HG03064 (cell line): Measurements from ENCODE around the gene TUBGCP6.
A peak's percentile ranks its signal among the peaks of the same experiment; 100 is the strongest.
"Not testable (repeated sequence)": the region's sequence is repeated elsewhere in the genome, so short reads cannot be mapped to it uniquely, and the experiment has no call there.

Source experiments
- ATAC-seq: cut with Tn5 transposase; IDR thresholded peaks from one replicate; pipeline ENCODE4 v1.9.1; 2021; ENCODE audit warnings: low read depth; ENCODE audit not compliant: unreplicated experiment

The TUBGCP6 gene

GRCh38 chr22:50213263-50213662 is 31.6 kb downstream of the TUBGCP6 start:
- ATAC-seq, result no peak

DNA sequence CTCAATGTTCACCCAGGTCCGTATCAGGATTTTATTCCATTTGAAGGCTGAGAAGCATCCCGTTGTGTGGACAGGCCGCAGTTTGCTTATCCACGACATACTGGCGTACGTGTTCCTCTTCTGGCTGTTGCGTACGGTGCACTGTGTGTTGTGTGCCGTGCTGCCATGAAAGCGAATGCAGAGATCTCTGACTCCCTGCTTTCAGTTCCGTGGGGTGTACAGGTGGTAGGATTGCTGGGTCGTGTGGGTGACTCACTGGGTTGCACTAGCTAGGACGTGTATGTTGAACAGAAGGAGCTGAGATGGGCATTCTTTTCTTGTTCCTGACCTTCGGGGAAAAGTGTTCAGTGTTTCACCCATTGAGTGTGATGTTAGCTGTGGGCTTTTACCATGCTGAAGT is 33.7 kb downstream of the TUBGCP6 start:
- no peak for ATAC-seq

DNA sequence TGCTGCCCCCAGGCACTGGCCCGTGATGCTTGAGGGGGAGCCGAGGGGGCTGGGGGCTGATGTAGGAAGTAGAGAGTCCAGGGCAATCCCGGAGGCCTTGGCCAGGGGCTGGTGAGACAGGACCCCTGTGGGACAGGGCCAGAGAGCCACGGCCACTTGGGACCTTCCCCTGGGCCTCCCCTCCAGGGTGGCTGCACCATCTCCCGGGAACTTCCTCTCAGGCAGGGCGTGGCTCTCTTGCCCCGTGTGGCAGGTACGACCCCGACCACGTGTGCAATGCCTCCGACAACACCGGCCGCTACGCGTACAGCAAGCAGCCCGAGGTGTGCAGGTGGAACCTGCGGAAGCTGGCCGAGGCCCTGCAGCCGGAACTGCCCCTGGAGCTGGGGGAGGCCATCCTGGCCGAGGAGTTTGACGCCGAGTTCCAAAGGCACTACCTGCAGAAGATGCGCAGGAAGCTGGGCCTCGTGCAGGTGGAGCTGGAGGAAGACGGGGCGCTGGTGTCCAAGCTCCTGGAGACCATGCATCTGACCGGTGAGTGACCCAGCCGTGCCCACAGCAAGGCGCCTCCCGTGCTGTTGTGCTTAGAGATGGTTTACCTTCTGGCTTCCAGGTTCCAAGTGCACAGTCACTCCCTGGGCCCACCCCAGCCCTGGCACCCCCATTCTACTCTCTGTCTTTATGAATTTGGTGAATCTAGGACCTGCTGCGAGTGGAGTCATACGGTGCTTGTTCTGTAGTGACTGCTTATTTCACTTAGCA is 34.3 kb downstream of the TUBGCP6 start:
- ATAC-seq, result no peak

DNA sequence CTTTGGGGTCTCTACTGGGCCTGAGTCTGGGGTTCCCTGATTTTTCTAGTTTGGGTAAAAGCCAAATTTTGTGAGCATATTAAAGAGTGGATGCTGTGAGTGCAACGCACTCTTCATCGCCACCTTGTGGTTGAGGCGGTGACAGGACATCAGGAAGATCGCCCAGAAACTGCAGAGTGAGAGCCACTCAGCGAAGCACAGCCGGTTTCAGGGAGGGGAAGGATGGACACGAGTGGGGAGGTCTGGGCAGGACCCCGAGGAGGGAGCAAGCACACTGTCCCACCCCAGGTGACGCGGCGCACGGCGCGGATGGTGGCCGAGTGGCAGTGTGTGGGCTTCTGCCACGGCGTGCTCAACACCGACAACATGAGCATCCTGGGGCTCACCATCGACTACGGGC is 34.9 kb downstream of the TUBGCP6 start:
- no peak for ATAC-seq

GRCh38 chr22:50208939-50209892 is 35.6 kb downstream of the TUBGCP6 start:
- no peak for ATAC-seq

DNA sequence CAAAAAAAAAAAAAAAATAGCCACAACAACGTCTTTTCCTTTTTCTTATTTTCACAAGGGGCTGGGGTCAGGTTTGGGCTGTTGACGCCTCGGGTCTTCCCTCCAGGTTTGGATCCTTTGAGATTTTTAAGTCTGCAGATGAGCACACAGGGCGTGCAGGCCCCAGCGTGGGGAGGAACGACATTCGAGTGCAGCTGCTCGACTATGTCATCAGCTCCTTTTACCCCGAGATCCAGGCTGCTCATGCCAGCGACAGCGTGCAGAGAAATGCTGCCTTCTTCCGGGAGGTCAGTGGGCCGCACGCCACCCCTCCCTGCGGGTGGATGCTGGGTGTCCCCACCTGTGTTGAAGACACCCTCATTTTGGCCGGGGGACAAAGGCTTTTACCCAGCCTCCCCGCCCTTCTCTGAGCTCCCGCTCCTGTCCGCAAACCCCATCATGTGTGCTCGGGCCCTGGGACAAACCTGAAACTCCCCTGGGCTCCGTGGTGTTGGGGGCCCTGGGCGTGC is 36.3 kb downstream of the TUBGCP6 start:
- ATAC-seq, result no peak

DNA sequence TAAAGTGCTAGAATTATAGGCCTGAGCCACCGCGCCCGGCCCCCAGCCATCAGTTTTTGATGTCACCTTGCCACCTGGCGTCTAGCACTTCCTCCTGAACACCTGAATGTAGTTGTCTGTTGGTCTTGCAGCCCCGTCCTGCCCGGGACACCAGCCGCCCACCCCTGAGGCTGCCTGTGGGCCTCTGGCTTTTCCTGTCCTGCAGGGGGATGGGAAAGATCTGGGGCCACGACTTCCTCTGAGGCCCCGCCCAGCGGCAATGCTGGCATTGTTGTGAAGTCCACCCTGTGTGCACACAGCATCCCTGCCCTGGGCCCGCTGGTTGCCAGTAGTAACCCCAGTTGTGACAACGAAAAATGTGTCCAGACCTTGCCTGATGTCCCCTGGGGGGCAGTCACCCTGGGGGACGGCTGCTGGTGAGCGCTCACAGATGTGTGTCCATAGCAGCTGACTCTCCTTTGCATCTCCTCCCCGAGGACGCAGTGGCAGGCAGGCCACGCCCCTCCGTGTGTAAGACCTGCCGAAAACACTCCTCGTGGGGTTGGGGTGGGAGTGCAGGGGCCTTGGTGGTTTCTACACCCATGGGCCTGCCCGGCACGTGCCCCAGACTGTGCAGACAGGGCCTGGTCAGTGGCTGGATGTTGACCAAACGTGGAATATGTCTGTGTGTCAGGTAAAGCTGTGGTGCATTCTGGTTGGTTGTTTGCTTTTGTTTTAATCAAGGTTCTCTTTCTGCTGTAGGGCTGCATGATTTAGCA is 37.3 kb downstream of the TUBGCP6 start:
- ATAC-seq, result no peak

- no peak for ATAC-seq
Measured at GRCh38 chr22:50206599-50206998, 38.2 kb downstream of the TUBGCP6 start.

DNA sequence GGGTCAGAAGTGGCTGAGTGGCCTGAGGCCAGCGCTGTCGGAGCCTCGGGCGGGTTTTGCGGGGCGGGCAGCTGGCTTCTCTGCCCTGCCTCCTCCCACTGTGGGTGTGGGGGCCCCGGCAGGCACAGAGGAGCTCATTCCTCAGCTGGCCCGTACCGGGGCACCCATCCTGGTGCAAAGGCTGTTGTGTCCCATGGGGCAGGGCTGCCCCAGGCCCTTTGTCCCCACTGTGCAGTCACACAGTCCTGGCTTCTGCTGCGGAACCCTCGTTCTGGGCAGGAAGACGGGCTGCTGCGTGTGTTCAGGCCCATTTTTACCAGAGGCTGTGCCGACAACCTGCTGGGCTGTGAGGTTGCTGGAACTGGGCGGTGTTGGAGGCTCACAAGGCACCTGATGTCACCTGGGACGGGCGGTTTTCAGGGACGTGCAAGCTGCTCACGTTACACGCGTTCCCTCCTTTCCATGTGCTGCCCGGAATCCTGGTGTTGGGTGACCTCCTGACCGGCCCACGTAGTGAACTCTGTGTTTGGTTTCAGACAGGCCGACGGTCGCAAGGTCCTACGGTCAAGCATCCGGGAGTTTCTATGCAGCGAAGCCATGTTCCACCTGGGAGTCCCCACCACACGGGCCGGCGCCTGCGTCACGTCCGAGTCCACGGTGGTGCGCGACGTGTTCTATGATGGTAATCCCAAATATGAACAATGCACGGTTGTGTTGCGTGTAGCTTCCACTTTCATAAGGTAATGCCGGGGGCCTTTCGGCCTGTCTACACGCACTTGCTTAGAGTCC is 38.8 kb downstream of the TUBGCP6 start:
- ATAC-seq, result no peak

DNA sequence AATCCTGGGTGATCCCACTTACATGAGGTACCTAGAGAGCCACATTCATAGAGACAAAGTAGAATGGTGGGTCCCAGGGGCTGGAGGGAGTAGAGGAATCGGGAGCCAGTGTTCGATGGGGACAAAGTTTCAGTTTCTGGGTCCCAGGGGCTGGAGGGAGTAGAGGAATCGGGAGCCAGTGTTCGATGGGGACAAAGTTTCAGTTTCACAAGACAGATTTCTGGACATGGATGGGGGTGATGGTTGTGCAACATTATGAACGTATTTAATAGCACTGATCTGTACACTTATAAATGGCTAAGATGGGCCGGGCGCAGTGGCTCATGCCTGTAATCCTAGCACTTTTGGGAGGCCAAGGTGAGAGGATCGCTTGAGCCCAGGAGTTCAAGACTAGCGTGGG is 39.8 kb downstream of the TUBGCP6 start:
- not testable (repeated sequence) for ATAC-seq

GRCh38 chr22:50204571-50204970 is 40.3 kb downstream of the TUBGCP6 start:
- ATAC-seq, result no peak

DNA sequence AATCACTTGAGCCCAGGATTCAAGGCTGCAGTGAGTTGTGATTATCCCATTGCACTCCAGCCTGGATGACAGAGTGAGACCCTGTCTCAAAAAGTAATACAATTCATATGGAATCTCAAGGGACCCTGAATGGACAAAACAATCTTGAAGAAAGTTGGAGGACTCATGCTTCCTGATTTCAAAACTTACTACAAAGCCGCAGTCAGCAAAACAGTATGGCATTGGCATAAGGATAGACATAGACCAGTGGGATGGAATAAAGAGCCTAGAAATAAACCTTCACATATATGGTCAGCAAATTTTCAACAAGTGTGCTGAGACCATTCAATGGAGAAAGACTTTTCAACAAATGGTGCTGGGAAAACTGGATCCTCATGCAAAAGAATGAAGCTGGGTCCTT is 41.5 kb downstream of the TUBGCP6 start:
- no peak for ATAC-seq

DNA sequence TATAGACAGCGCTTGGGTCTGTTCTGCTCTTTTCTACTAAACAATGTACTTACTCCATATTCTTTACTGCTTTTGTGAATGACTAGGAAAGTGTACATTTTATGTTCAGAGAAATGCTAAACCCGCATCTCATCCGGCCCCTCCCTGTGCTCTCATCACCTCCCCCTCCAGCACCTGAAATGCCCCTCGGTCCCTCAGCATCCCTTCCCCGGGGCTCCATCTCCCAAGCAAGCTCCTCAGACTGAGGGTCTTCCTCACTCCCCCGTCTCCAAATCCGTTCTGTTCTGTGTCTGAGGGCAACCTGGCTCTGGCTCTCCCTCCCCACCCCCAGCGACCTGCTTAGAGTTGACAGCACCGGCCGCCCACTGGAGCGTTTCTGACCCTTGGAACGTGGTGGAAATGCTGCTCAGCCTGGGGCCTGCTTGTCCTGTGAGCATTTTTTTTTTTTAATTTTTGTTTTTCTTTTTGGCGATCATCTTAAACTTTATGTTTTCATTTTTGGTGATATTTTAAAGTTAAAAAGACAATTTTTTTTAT is 42.6 kb downstream of the TUBGCP6 start:
- ATAC-seq, result no peak

DNA sequence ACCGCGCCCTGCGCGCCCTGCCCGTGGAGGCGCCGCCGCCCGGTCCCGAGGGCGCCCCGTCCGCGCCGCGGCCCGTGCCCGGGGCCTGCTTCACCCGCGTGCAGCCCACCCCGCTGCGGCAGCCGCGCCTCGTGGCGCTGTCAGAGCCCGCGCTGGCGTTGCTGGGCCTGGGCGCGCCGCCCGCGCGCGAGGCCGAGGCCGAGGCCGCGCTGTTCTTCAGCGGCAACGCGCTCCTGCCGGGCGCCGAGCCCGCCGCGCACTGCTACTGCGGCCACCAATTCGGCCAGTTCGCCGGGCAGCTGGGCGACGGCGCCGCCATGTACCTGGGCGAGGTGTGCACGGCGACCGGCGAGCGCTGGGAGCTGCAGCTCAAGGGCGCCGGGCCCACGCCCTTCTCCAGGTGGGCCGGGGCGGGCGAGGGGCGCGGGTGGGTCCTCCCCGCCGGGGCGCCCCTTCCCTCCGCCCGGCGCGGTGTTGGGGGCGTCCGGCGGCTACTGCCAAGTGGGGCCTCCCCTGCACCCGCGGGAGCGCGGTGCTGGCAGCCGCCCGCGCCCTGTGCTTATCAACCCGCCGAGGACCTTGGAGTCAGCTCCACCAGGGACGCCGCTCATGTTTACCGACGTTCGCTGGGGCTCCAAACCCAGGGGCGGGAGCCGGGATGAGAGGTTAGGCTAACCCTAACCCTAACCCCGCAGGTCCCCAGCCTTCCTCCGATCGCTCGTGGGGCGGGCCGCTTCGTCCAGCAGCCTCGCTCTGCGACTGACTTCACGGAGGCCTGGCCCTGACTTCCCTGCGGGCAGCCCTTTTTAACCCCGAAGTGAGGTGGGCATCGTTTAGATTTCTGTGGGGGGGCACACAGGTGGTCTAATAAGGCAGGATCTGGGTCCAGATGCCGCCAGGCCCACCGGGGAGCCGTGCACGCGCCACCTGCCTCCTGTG is 43.4 kb downstream of the TUBGCP6 start:
- peak; percentile 7 for ATAC-seq

DNA sequence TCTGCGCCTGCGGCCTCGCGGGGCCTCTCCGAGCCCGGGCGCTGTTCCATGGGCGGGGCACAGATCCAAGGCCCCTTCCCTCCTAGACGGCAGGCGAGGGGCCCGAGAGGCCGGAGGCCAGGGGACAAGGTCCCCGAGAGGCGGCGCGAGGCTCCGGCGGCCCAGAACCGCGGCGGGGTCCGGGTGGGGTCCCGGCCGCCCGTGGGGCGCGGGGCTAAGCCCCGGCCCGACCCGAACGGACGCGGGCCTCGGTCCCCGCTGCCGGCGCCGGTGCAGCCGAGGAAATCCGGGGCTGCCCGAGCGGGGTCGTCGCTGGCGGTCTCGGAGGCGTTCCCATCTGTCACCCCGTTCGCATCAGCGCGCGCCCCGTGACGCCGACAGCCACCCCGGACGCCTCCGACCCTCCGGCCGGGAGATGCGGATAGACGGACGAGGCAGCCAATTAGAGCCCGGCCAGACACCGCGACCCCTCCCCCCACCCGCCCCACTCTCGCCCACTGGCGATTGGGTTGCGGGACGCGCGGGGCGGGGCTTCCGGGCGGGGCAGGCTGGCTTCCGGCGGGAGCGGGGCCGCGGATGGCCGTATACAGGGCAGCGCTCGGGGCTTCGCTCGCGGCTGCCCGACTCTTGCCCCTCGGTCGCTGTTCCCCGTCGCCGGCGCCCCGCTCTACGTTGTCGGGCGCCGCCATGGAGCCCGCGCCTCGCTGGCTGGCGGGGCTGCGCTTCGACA is 44.2 kb downstream of the TUBGCP6 start, which contains the start of gene SELENOO:
TSS of gene SELENOO (plus strand) at position 551 of the 730 bp plus-strand sequence. CDS start at position 577, 26 bp downstream.
- peak; percentile 58 for ATAC-seq

GRCh38 chr22:50199829-50200460 is 44.9 kb downstream of the TUBGCP6 start:
- peak; percentile 17 for ATAC-seq

GRCh38 chr22:50199251-50199721 is 45.5 kb downstream of the TUBGCP6 start:
- ATAC-seq, result no peak
